Fibroblast of skin of right quadriceps (primary cell): ENCODE measurements around the gene IKZF2.
A peak's percentile ranks its signal among the peaks of the same experiment; 100 is the strongest.

Experiments
- DNase-seq: peaks from one replicate; pipeline ENCODE4 v3.0.0-alpha.2; 2013

Gene IKZF2

DNA sequence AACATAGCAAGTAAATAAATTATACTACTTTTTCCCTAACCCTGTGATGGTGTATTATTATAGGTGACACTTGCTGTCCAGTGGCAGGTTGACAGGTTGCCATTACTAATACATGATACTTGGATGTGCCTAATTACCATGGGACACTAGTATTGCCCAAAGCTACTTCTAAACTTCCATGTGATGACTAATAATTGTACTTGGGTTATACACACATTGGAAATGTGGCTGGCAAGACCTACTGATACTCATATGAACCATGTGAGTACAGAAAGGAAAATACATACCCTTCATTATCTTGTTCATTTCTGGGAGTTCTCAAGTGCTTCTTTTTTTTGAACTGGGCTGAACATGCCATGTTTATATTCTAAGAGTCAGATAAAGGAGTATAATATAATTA, 156.4 kb downstream of the IKZF2 start:
- no peak for DNase-seq

DNA sequence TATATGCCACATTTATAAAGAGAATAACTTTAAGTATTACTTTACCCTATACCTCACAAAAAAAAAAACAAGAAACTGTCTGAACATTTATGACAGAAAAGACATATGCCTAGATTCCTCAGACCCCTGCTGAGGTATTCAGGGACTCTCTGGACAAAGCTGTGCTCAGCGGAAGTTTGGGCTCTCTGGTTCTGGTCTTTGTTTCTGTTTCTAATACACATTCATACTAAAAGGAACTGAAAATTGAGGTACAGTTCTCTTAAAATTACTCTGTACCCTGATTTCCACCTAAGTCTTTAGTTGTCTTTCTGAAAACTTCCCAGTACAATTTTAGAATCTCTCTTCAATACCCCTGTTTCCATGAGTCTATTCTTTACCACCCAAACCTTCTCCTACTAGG, 160.3 kb downstream of the IKZF2 start:
- no peak for DNase-seq

DNA sequence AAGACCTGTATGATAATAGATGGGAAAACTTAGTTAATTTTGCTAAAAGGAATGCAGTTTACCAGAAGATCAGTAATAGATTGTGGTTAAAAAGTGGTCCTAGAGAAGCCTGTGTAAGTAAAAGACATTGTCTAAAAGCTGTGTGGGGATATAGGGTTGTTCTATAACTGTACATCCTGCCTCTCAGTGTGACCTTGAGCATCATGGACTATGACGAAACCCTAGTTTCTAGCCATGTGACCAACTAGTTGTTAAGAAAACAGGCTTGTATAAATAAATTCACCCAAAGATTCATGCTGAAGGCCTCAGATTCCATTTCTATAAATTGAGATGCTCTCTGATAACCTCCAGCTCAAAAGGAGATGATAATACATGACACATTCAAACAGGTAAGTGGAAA, 160.7 kb downstream of the IKZF2 start:
- DNase-seq = no peak

DNA sequence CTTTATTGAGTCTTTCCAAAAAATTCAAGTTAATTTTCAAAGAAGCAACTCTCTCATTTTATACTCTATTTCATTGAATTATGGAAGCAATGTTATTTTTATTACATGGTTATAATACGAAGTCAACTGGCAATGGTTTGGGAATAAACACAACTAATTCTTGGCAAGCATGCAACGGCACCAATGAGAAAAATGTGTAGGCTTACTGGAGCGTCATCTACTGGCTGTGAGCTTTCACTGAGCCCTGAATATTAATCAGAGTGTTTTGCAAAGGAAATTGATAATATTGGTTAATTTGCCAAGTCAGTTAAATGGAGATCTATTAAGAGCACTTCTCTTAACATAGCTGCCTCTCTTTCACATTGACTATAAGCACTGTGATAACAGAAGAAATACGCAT, 163.9 kb downstream of the IKZF2 start:
- DNase-seq = no peak

DNA sequence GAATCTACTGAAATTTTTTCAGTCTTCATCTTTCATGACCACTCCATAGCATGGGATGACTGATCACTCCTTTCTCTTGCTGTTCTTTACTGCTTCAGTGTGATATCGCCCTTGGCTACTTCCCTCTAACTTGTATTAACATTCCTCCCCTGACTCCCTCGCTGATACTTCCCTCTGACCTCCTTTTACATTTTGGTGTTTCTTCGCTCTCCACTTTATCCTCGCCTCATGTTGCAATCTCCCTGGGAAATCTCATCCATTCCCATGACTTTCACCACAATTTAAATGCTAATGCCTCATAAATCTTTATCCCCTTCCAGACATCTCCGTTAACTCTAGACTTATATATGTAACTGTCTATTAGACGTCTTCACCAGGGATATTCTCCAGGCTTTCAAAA, 167.3 kb downstream of the IKZF2 start:
- DNase-seq = no peak

DNA sequence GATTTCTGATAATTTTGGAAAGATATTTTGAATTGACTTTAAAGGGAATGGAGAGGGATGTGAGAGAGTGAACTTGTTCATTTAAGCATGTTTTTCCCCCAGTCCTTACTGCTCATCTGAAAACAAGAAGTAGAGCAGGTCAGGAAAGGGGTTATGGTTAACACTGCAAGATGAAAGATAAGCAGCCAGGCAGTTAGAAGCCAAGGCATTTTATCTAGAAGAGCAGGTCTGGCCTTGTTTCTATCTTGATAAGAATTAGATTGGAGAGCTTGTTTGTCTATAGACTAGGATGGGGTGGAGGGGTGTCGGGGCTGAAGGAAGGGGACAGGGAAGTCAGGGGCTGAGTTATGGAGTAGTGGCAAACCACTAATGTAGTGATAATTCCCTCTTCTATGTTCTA, 171.6 kb downstream of the IKZF2 start:
- DNase-seq = no peak

DNA sequence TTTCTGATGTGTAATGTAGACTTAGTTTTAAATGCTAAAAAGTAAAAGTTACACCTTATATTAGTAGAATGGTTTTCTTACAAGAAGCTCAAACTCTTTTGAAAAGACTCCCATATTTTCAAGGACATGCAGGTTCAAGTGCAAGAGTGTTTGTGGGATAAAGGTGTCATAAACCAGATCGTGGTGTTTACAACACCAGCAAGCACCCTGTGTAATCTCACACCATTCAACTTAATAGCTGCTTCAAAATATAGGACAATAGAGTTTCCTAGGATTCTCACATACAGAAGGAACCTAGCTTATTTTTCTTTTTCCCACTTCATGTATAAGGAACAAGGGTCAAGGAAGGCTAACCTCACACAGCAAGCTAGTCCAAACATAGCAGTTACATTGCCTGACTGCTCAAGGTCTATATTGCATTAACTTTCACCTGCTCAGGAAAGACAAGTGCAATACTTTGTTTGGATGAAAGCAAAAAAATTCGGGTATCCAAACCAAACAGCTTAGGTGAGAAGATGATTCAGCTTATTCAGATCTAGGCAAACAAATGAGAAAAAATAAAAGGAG, 172.3 kb downstream of the IKZF2 start:
- DNase-seq = no peak

DNA sequence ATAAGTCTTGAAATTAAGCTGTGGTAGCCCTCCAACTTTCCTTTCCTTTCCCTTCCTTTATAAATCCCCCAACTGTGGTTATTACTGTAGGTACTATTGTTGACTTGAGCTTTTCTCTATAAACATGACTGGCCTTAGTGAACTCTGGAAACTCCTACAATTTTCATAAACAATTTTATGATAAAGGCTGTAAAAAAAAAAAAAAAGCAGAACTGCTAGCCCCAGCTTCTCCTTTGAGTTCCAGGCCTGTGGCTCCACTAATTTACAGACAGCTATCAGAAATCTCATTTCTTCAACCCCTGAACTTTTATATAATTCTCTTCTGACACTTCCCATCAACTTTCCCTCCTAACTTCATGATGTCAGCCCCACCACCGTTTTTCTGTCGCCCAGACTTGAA, 174.3 kb downstream of the IKZF2 start:
- DNase-seq = no peak

DNA sequence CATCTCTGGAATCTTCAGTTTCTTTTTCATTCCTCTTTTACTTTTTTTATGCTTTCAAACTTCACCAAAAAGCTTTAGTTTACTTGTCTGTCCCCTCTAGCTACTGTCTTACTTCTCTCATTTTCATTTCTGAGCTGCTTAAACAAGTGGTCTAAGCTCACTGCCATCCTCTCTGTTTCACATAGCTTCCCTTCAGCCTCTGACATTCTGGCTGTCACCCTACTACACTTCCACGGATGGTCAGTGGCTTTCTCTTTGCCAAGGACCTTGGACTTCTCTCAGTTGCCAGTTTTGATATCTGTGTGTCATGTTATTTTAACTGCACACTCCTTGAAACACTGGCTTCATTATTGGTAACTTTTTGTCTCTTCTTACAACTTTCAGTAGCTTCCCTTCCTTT, 176.1 kb downstream of the IKZF2 start:
- DNase-seq = no peak

DNA sequence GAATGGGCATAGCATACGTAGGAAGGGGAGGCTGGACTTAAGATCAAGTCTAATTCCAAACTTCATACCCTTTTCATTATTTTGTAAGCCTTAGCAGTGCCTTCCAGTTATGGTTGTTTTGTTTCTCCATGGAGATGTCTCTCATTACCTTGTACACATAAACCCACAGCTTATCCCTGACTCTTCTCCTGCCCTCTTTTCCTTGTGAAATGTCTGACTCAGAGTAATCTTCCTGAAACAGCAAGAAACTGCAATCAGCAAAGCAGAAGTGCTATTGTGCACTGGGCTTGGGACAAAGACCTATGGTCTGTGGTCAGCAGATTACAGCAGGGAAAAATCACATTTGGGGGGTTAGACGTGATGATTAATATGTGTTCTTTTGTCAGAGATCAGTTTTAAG, 176.7 kb downstream of the IKZF2 start:
- peak; percentile 37 for DNase-seq

DNA sequence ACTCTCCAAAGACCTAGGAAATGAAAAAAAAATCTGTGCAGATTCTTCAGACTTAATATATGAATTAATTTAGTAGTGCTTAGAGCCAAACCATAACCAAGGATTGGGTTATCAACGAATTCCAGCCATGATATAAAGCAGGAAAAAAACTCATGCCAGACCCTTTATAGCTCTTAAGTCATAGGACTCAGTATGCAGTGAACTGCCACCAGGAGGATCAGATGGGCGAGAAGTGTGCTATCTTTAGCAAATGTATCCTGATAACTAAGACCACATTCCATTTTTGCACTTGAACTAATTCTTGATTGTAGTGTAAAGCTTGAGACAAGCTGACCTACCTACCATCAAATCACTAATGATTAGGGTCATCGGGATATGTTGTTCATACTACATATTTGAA, 178.1 kb downstream of the IKZF2 start:
- no peak for DNase-seq

DNA sequence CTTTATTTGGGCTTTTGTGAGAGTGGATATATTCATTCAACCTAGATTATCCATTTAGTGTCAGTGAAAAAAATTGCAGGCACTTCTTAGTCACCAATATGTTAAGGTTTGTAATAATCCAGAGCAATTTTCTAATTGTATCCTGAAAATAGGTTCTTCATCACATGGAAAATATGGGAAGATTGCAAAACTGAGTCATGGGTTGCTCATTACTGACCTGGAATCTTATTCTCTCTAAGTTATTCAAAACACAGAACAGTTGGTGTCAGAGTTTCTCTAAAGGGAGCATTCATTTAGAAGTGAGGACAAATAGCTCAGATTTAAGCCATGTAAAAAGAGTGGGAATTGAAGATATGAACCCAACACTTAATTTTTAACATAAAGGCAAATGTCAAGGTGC, 181.3 kb downstream of the IKZF2 start:
- DNase-seq = peak; percentile 46

DNA sequence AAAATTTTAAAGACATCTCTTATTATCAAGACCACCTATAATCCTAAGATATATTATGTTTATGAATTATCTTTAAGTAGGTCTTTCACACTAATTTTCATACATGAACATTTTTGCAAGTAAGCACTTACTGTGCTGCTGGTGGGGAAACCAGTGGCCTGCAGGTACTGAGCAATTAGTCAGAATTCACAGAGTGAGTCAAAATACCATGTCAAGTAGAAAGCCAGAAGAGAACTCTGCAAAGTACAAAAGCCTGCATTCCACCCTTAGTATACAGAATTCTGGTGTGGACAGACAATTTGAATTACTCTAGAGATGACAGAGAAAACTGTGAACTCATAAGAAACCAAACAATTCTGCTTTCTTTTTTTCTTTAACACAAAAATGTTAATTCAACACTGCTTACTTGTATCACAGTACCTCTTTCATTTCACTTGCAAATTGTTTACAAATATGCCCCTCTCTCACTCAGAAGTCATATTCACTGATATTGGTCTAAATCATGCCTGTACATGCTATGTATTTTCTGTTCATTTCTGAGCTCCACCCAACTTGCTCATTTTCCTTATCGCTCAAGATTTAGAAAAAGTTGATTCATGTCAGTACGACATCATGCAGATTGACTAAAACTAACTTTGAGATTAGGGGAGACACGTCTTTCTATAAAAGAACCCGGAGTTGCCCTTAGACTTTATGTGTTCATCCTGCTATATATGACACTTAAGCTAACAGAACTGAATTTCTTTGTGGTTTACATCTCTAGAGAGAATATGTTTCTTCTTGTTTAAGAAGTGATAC, 182.9 kb downstream of the IKZF2 start:
- DNase-seq = peak; percentile 6

DNA sequence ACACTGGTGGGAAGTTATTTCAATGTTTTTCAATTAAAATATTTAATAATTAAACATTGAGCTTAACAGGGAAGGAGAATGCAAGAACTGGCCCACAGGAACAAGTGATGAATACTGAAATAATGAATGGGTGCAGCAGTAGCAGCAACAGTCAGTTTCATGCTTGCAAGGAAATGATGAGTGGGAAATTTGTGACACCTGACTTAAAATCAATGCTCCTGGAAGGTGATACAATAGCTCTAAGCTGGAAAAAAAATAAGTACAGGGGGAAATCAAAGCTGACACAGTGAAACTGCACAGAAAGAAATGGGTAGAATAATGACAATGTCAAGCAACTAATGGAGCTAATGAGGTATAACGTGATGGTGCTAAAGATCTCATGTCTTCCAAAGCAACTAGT, 184.5 kb downstream of the IKZF2 start:
- no peak for DNase-seq

DNA sequence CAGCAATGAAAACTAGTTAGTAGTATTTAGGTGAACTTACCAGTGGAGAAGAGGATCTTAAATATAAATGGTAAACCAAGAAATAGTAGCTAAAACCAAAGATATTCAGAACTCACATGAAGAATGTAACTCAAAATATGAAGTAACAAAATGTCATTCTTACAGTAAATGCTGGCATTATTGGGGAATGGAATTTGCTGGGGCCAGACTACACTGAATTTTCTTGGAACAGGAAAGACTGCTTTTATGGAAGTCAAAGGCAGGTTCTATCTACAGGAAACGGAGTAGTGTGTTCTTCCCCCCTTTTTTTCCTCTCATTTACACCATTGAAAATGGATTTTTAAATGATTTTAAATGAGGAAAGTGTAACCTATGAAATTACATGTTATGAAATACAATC, 188.7 kb downstream of the IKZF2 start:
- no peak for DNase-seq

DNA sequence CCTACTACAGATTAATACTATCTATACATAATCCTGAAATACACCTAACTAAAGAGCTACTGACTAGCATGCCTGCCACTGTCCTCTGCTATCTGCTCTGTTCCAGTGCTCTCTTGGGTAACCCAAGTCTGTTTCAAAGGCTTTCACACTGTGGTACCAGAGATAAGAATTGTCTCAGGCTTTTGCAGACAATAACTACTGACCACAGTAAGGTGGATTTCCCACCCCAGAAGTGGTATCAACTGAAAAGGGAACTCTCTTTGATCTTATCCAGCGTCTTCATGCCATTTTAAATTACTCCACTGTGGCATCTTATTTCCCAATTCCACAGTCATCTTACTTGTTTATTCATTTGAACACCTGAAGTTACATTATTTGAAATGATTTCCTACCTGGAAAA, 190.2 kb downstream of the IKZF2 start:
- DNase-seq = no peak

DNA sequence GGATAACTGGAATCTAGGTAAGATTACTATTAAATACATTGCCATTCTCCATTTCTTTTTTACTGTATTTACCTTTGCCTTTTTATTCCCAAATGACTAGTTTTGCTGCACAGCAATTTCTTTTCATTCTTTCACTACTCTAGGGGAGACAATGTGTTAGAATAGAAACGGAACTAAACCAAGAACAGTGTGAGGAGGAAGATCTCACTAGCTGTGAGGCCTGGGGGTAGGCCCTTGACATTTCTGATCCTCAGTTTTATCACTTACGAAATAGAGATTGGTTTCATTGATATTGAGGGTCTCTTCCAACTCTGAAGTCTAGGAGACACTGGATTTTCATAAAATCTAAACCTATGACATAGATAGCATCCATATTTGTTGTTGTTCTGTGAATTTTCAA, 191.1 kb downstream of the IKZF2 start:
- DNase-seq = no peak

DNA sequence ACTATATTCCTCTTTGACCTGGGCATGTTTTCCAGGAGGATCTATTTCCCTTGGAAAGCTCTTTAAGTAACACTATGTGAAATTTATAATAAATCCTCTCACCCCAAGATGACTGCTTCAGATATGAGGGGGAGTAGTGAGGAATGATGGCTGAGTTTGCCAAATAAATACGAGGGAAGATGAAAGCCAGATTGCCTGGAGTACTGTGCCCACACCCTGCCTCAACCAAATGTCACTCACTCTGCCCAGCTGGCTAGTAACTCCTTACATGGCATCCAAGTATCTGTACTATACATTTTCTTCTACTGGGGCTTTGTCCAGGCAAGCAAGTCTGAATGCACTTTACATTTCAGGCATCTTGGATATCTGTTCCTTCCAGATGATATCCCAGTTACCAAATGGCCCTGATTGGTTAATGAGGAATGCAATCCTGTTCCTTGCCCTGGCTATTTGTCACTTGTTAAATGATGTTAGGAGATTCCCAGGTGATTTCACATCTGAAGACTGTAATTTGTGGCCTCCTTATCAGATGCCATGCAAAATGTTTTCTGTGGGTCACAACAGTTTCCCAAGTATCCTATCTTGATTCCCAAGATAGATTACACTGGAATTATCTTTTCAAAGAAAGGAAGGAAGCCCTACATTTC, 191.8 kb downstream of the IKZF2 start:
- DNase-seq = no peak

DNA sequence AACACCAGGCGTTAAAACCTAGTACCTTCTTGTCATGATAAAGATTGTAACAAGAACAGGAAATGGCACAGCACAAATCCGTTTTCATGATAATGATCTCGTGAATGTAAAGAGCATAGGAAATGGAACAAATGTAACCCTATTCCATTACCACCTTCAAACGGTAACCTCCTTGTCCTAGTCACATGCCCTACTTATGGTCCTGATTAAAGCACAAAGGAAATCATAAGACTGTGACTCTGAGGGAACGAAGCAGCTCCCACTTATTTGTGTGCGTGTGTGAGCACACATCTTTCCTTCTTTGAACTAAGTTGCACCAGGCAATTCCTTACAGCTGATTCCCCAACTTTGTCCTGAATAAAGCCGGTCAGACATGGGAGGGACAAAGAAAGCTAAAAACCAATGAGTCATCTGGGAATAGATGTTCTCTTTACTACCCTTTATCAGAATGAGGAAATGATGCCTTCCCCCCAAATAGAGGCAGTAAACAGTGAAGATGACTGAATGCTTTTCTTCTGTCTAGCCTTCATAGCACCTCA, 192.6 kb downstream of the IKZF2 start:
- no peak for DNase-seq

DNA sequence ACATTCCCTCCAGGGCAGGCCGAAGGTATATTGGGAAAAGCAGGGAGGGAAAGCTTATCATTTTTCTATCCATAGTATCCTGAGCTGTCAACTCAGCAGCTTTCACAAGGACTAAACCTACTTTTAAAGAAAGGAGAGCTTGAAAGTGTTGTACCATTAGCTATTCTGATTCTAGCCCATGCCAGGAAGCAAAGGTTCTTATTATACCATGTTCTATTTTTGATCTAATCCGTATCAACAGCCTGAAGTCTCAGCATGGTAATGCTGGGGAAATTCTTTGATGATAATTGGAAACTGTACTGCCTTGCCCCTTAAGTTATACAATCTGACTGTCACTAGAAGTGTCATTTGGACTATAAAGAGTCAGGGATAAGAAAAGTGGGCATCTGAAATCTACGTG, 193.3 kb downstream of the IKZF2 start:
- no peak for DNase-seq

DNA sequence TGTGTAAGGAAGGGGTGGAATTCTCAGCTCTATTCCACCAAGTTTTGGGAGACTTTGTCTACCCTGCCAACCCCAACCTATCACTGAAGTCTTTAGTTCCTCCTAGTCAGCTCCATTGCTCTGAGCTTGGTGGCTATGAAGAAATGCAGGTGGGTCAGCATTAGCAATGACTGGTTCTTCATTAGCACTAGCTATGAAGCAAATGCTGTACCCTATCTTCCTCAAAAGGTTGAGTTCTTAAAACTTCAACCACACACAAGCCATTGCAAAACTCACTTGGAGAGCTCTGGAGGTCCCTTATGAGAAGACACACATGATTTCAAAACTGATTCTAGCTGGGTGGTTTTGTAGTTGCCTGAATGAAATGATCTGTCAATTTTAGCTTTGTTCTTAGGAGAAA, 193.8 kb downstream of the IKZF2 start:
- DNase-seq = no peak

DNA sequence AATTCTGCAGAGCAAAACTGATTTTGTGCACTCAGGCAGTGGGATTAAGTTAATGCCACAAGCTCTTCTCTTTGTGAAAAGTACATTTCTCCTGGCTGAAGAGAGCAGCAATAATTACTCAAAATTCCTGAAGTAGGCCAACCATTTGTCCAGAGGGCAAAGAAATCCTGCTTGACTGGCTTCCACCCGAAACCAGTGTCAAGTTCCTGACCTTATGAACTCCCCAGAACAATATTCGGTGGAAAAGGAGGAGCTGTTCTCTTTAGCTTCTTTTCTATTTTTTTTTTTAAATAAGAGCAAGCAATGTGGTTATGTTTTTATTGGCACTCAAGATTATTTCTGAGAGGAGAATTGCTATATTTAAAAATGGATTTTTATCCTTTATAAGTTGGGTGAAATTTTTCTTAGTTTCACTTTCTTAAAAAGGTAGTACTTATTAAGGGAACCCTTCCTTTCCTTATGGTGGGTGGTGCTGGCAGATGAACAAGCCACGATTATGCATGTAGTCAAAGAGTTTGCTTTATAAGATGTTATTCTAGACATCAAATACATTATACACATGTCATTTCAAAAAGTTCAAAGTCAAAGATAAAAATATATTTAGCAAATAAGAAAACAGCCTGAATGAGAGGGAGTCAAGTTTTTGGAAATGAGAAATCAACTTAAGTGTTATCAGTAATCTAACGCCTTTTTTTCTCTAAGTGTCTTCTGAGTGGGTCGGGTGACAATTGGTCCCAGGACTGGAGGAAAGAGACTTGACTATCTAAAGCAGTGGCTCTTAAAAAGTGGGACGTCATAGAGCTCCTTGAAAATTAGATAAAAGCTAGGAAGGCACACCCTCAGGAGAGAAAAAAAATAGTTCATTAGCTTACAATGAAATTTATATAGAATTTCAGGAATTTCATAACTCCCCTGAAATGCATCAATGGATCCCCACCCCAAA, 194.5 kb downstream of the IKZF2 start:
- DNase-seq = no peak
